WERI-Rb-1 (cell line): ENCODE results near the gene FADS1.

Source experiments
- DNase-seq: peaks from one replicate; pipeline ENCODE4 v3.0.0-alpha.2; 2020
- H3K27ac ChIP-seq: fragments of 250-450 bp; sonication (Bioruptor Pico); 2 replicates; pipeline ENCODE4 v1.5.1; 2020; ENCODE audit warnings: mild to moderate bottlenecking, moderate library complexity
- H3K27me3 ChIP-seq: fragments of 250-450 bp; sonication (Bioruptor Pico); 2 replicates; pipeline ENCODE4 v1.5.1; 2021; ENCODE audit warnings: mild to moderate bottlenecking, low read depth, moderate library complexity; ENCODE audit not compliant: insufficient read depth, severe bottlenecking
- H3K36me3 ChIP-seq: fragments of 250-450 bp; sonication (Bioruptor Pico); 2 replicates; pipeline ENCODE4 v1.5.1; 2020; ENCODE audit warnings: mild to moderate bottlenecking, moderate library complexity
- H3K4me3 ChIP-seq: 2 replicates; pipeline ENCODE4 v1.5.1; 2011; ENCODE audit warnings: low read depth, mild to moderate bottlenecking, control low read depth, low read length
- H3K9me3 ChIP-seq: fragments of 250-450 bp; sonication (Bioruptor Pico); 2 replicates; pipeline ENCODE4 v1.5.1; 2021; ENCODE audit warnings: mild to moderate bottlenecking, moderate library complexity; ENCODE audit not compliant: severe bottlenecking
- CTCF ChIP-seq: IDR thresholded peaks from 2 replicates; pipeline ENCODE4 v1.5.1; 2011; ENCODE audit warnings: low read depth, mild to moderate bottlenecking, control low read depth, inconsistent platforms, low read length

FADS1 gene

GRCh38 chr11:61826930-61827570, 10.2 kb upstream of the FADS1 start:
- Histone ChIP-seq H3K27ac (peak overlapping the region; percentile 96), H3K4me3 (peak overlapping the region; percentile 70), H3K9me3 (no peaks in the 10 kb centered on the region), H3K36me3 (peaks cover 28% of the 10 kb centered on the region), H3K27me3 (no peaks in the 10 kb centered on the region)
- no peak for TF ChIP-seq CTCF
- DNase-seq = peak; percentile 52

GRCh38 chr11:61820174-61820573, 3.4 kb upstream of the FADS1 start:
- TF ChIP-seq CTCF = no peak
- H3K27me3 ChIP-seq = no peaks in the 10 kb centered on the region

GRCh38 chr11:61817471-61818202, 834 bp upstream of the FADS1 start:
- Histone ChIP-seq H3K27ac (peak overlapping the region; percentile 98), H3K36me3 (peaks cover 32% of the 10 kb centered on the region), H3K4me3 (peak overlapping the region; percentile 92), H3K9me3 (no peaks in the 10 kb centered on the region), H3K27me3 (no peaks in the 10 kb centered on the region)
- TF ChIP-seq CTCF = no peak
- no peak for DNase-seq

More at GRCh38 chr11:61820174-61820573, 3.4 kb upstream of the FADS1 start:
- Histone ChIP-seq H3K36me3 (peaks cover 11% of the 10 kb centered on the region), H3K27ac (peak overlapping the region; percentile 78), H3K9me3 (no peaks in the 10 kb centered on the region), H3K4me3 (no peak overlapping the region)
- DNase-seq = no peak

- Histone ChIP-seq H3K36me3 (peaks cover 48% of the 10 kb centered on the region), H3K9me3 (no peaks in the 10 kb centered on the region), H3K27me3 (no peaks in the 10 kb centered on the region), H3K4me3 (peak overlapping the region; percentile 92), H3K27ac (peak overlapping the region; percentile 98)
- TF ChIP-seq CTCF = no peak
- DNase-seq = peak; percentile 71
Observed at GRCh38 chr11:61815790-61816735, 740 bp downstream of the FADS1 start.

- Histone ChIP-seq H3K4me3 (peak overlapping the region; percentile 92), H3K27me3 (no peaks in the 10 kb centered on the region), H3K9me3 (no peaks in the 10 kb centered on the region), H3K27ac (peak overlapping the region; percentile 98), H3K36me3 (peaks cover 57% of the 10 kb centered on the region)
- TF ChIP-seq CTCF = no peak
- peak; percentile 98 for DNase-seq
Observed at GRCh38 chr11:61814958-61815789, 1.6 kb downstream of the FADS1 start.
